ENCODE results near the gene GALNT12.

GALNT12 gene

GRCh38 chr9:98884849-98885248 is 77.4 kb downstream of the GALNT12 start:
- H3K4me1 ChIP-seq (ENCODE audit: low read length), result no peaks in the 10 kb centered on the region
- no peak overlapping the region for H3K4me3 ChIP-seq (ENCODE audit: low read length)
- no peaks in the 10 kb centered on the region for H3K79me2 ChIP-seq (ENCODE audit: low read length)
- H3K27ac ChIP-seq (ENCODE audit: low read length), result no peak overlapping the region
- TF ChIP-seq, protein P1, sequence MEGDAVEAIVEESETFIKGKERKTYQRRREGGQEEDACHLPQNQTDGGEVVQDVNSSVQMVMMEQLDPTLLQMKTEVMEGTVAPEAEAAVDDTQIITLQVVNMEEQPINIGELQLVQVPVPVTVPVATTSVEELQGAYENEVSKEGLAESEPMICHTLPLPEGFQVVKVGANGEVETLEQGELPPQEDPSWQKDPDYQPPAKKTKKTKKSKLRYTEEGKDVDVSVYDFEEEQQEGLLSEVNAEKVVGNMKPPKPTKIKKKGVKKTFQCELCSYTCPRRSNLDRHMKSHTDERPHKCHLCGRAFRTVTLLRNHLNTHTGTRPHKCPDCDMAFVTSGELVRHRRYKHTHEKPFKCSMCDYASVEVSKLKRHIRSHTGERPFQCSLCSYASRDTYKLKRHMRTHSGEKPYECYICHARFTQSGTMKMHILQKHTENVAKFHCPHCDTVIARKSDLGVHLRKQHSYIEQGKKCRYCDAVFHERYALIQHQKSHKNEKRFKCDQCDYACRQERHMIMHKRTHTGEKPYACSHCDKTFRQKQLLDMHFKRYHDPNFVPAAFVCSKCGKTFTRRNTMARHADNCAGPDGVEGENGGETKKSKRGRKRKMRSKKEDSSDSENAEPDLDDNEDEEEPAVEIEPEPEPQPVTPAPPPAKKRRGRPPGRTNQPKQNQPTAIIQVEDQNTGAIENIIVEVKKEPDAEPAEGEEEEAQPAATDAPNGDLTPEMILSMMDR (IDR thresholded peaks at IDR 0.05; ENCODE audit: low read depth, low read length), result no peak
- TF ChIP-seq EZH2phosphoT487 (IDR thresholded peaks at IDR 0.05; ENCODE audit: low read depth), result no peak
- H3K36me3 ChIP-seq (replicated peaks; ENCODE audit: low read depth, low read length), result no peaks in the 10 kb centered on the region
- H3K27me3 ChIP-seq (ENCODE audit: low read depth, low read length), result peaks cover 60% of the 10 kb centered on the region
- no peaks in the 10 kb centered on the region for H4K20me1 ChIP-seq (ENCODE audit: insufficient read depth, low read length)
- H3K9ac ChIP-seq (ENCODE audit: low read length), result no peak overlapping the region
- H2AFZ ChIP-seq (ENCODE audit: low read depth, low read length), result no peak overlapping the region
- no peak overlapping the region for H3K4me2 ChIP-seq (ENCODE audit: low read length)
- H3K9me3 ChIP-seq (ENCODE audit: insufficient read depth, low read length), result no peaks in the 10 kb centered on the region

DNA sequence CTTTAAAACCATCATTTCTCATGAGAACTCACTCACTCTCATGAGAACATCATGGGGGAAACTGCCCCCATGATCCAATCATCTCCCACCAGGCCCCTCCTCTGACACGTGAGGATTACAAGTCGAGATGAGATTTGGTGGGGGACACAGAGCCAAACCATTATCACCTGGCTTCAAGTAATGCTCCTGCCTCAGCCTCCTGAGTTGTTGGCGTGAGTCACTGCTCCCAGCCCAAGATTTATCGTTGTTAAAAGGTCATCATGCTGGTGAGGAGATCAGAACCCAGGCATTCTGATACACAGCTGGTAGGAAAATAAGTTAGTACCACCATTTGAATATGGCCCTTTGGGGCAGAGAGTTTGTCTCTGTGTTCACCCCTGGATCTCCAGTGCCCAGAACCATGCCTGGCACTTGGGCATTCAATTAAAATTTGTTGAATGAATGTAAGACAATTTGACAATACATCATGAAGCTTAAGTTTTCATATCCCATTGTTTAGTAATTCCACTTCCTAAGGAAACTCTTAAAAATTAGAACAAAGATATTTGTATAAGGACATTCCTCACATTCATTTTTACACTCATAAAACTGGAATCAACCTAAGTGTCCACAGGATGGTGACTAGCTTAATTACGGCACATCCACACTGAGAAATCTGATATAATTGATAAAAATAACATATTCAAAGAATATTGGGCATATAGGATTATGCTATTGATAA is 78.3 kb downstream of the GALNT12 start:
- H3K4me3 ChIP-seq (ENCODE audit: low read length), result no peak overlapping the region
- H3K9ac ChIP-seq (ENCODE audit: low read length), result no peak overlapping the region
- no peaks in the 10 kb centered on the region for H4K20me1 ChIP-seq (ENCODE audit: insufficient read depth, low read length)
- no peak overlapping the region for H3K27ac ChIP-seq (ENCODE audit: low read length)
- H3K79me2 ChIP-seq (ENCODE audit: low read length), result no peaks in the 10 kb centered on the region
- H2AFZ ChIP-seq (ENCODE audit: low read depth, low read length), result no peak overlapping the region
- H3K4me1 ChIP-seq (ENCODE audit: low read length), result no peaks in the 10 kb centered on the region
- H3K9me3 ChIP-seq (ENCODE audit: insufficient read depth, low read length), result no peaks in the 10 kb centered on the region
- no peak overlapping the region for H3K4me2 ChIP-seq (ENCODE audit: low read length)
- TF ChIP-seq EZH2phosphoT487 (IDR thresholded peaks at IDR 0.05; ENCODE audit: low read depth), result no peak
- TF ChIP-seq, protein P1 (IDR thresholded peaks at IDR 0.05; ENCODE audit: low read depth, low read length), result no peak
- H3K27me3 ChIP-seq (ENCODE audit: low read depth, low read length), result peaks cover 51% of the 10 kb centered on the region
- no peaks in the 10 kb centered on the region for H3K36me3 ChIP-seq (replicated peaks; ENCODE audit: low read depth, low read length)

DNA sequence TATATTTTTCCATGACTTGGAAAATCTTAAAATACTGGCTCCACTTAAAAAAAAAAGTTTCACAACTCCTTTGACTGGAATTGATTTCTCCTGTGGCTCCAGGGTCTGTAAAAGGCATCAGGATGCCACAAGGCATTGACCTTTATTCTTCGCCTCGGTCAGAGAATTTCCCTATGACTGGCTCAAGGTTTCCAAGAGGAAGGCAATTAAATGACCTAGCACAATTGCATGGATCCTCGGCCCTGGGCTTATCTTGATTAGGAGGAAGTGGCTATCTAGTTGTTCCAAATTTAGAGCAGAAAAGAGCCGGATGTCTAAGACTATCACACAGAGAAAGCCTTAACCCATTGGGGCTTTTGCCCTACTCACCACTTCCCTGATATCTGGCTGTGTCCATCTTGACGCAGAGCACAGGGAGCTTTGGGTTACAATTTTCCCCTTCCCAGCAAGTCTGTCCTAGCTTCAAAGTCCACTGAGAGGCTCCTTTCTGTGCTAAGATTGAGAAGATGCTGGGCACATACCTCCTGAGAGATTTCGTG is 79.3 kb downstream of the GALNT12 start:
- no peak overlapping the region for H3K27ac ChIP-seq (ENCODE audit: low read length)
- no peak for TF ChIP-seq EZH2phosphoT487 (IDR thresholded peaks at IDR 0.05; ENCODE audit: low read depth)
- TF ChIP-seq, protein P1 (IDR thresholded peaks at IDR 0.05; ENCODE audit: low read depth, low read length), result no peak
- peaks cover 50% of the 10 kb centered on the region for H3K27me3 ChIP-seq (ENCODE audit: low read depth, low read length)
- H3K36me3 ChIP-seq (replicated peaks; ENCODE audit: low read depth, low read length), result no peaks in the 10 kb centered on the region
- no peak overlapping the region for H2AFZ ChIP-seq (ENCODE audit: low read depth, low read length)
- H3K4me3 ChIP-seq (ENCODE audit: low read length), result no peak overlapping the region
- no peaks in the 10 kb centered on the region for H4K20me1 ChIP-seq (ENCODE audit: insufficient read depth, low read length)
- no peak overlapping the region for H3K9ac ChIP-seq (ENCODE audit: low read length)
- no peak overlapping the region for H3K4me2 ChIP-seq (ENCODE audit: low read length)
- H3K79me2 ChIP-seq (ENCODE audit: low read length), result no peaks in the 10 kb centered on the region
- H3K4me1 ChIP-seq (ENCODE audit: low read length), result no peaks in the 10 kb centered on the region
- no peaks in the 10 kb centered on the region for H3K9me3 ChIP-seq (ENCODE audit: insufficient read depth, low read length)

DNA sequence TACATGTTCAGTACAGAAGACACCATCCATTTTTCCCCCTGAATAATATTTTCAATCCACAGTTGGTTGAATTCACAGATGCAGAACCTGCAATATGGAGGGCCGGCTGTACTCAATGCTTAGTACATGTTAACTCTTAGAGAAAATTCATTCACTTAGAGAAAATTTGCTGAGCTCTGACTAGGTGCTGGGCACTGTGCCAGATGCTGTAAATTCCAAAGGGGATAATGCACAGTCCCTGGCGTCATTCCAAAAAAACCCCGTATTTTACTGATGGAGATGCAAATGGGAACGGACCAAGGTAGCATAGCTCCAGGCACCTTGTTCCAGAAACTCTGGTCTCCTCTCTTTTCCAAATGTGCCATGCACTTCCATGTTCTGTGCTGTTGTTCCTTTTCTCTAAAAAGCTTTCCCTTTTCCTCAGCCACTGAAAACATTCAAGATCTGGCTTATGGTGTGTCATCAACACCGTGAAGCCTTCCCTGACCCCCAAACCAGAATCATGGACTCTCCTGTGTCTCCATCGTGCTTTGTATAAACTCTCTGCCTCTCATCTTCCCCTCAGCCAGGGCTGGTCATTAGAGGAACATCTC is 80.5 kb downstream of the GALNT12 start:
- Histone ChIP-seq H3K79me2 (ENCODE audit: low read length) (no peaks in the 10 kb centered on the region), H3K4me3 (ENCODE audit: low read length) (no peak overlapping the region), H3K27ac (ENCODE audit: low read length) (no peak overlapping the region), H3K9ac (ENCODE audit: low read length) (no peak overlapping the region), H3K4me1 (ENCODE audit: low read length) (no peaks in the 10 kb centered on the region), H2AFZ (ENCODE audit: low read depth, low read length) (no peak overlapping the region), H3K9me3 (ENCODE audit: insufficient read depth, low read length) (no peaks in the 10 kb centered on the region), H3K36me3 (replicated peaks; ENCODE audit: low read depth, low read length) (no peaks in the 10 kb centered on the region), H4K20me1 (ENCODE audit: insufficient read depth, low read length) (no peaks in the 10 kb centered on the region), H3K4me2 (ENCODE audit: low read length) (no peak overlapping the region), H3K27me3 (ENCODE audit: low read depth, low read length) (peaks cover 43% of the 10 kb centered on the region)
- no peak for TF ChIP-seq EZH2phosphoT487 (IDR thresholded peaks at IDR 0.05; ENCODE audit: low read depth)
- TF ChIP-seq, protein P1 (IDR thresholded peaks at IDR 0.05; ENCODE audit: low read depth, low read length), result no peak
